ENCODE results near the gene CALML5.

CALML5 gene, protein sequence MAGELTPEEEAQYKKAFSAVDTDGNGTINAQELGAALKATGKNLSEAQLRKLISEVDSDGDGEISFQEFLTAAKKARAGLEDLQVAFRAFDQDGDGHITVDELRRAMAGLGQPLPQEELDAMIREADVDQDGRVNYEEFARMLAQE
- long read RNA-seq: 0 reads

DNA sequence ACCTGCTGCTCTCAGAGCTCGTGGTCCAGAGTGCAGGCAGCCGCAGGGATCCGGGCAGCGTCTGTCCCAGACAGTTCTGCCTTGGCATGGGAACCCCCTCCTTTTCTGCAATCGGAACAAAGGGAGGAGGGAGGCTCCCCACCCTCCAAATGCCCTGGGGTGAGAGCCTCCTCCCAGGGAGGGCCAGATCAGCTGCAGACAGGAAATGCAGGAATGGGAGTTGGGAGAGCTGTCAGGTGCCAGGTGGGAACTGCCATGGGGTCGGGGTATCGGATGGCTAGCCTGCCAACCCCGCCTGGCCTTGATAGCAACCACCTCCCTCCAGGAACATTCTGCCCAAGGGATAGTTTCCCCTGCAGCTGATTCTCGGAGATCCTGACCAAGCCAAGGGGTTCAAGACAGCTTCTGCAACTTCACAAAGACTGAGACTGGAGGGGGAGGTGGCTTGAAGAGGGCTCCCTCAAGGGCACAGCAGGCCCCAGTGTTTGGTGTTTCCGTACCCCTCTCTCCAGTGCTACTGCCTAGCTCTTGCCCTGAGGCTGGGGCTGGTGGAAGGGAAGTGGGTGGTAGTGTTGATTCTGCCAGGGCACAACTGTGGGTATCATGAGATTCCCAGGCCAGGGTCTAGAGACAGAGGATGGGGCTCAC lies at the start of gene CALML5:
Gene CALML5, minus strand, starts transcription at position 78 of the 648 bp plus-strand sequence. CDS start 132 bp downstream, outside the sequence.
- no peak within 1 kb of the TSS for H3K4me3 ChIP-seq (replicated peaks; ENCODE audit: insufficient read depth, low read length)
- TF ChIP-seq, protein P1, sequence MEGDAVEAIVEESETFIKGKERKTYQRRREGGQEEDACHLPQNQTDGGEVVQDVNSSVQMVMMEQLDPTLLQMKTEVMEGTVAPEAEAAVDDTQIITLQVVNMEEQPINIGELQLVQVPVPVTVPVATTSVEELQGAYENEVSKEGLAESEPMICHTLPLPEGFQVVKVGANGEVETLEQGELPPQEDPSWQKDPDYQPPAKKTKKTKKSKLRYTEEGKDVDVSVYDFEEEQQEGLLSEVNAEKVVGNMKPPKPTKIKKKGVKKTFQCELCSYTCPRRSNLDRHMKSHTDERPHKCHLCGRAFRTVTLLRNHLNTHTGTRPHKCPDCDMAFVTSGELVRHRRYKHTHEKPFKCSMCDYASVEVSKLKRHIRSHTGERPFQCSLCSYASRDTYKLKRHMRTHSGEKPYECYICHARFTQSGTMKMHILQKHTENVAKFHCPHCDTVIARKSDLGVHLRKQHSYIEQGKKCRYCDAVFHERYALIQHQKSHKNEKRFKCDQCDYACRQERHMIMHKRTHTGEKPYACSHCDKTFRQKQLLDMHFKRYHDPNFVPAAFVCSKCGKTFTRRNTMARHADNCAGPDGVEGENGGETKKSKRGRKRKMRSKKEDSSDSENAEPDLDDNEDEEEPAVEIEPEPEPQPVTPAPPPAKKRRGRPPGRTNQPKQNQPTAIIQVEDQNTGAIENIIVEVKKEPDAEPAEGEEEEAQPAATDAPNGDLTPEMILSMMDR (IDR thresholded peaks at IDR 0.05; ENCODE audit: insufficient read depth, low read length): no peak
- TF ChIP-seq, protein P2, sequence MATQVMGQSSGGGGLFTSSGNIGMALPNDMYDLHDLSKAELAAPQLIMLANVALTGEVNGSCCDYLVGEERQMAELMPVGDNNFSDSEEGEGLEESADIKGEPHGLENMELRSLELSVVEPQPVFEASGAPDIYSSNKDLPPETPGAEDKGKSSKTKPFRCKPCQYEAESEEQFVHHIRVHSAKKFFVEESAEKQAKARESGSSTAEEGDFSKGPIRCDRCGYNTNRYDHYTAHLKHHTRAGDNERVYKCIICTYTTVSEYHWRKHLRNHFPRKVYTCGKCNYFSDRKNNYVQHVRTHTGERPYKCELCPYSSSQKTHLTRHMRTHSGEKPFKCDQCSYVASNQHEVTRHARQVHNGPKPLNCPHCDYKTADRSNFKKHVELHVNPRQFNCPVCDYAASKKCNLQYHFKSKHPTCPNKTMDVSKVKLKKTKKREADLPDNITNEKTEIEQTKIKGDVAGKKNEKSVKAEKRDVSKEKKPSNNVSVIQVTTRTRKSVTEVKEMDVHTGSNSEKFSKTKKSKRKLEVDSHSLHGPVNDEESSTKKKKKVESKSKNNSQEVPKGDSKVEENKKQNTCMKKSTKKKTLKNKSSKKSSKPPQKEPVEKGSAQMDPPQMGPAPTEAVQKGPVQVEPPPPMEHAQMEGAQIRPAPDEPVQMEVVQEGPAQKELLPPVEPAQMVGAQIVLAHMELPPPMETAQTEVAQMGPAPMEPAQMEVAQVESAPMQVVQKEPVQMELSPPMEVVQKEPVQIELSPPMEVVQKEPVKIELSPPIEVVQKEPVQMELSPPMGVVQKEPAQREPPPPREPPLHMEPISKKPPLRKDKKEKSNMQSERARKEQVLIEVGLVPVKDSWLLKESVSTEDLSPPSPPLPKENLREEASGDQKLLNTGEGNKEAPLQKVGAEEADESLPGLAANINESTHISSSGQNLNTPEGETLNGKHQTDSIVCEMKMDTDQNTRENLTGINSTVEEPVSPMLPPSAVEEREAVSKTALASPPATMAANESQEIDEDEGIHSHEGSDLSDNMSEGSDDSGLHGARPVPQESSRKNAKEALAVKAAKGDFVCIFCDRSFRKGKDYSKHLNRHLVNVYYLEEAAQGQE (IDR thresholded peaks at IDR 0.05; ENCODE audit: insufficient replicate concordance, low read depth): no peak
- no peak for TF ChIP-seq POLR2AphosphoS5 (IDR thresholded peaks at IDR 0.05; ENCODE audit: low read depth)
- no peak for TF ChIP-seq GABPA (IDR thresholded peaks at IDR 0.05; ENCODE audit: low read depth)
- no peaks in the 10 kb centered on the region for H3K27me3 ChIP-seq (ENCODE audit: insufficient read depth, poor library complexity, severe bottlenecking)
- no peak for DNase-seq (ENCODE audit: low read depth in 1 of 2, low spot score in 1 of 2)
- no peak within 1 kb of the TSS for H3K27ac ChIP-seq (replicated peaks)

DNA sequence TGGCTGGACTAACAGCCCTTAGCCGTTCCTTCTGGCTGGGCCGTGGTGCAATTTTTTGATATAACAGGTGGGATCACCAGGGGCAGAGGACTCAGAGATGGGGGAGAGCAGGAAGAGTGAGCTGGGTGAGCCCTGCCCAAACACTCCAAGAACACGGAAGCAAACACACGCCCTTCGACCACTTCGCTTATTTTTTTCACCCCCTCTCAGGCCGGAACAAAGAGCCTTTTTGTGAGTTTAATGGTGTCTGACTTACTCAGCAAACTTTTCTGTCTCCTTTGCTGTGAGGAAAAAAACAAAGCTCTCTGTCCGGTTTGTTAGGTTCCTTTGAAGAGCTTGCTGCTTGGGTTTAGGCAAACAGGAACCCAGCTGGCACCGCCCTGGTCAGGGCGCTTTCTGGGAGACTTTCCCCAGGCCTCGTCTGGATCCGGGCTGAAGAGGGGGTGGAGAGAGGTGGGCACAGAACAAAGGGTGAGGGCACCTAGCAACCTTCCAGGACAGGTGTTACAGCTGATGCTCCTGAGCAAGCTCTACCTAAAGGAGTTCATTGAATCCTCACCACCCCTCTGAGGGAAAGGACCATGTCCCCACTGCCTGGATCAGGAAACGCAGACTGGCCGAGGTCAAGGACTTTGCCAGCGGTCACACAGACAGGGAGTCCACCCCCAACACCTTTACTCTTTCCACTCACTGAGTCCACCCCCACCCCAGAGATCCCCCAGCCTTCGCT lies 48.7 kb upstream of the CALML5 start:
- no peak for TF ChIP-seq POLR2AphosphoS5 (IDR thresholded peaks at IDR 0.05; ENCODE audit: low read depth)
- TF ChIP-seq GABPA (IDR thresholded peaks at IDR 0.05; ENCODE audit: low read depth): no peak
- TF ChIP-seq SPI1 (IDR thresholded peaks at IDR 0.05; ENCODE audit: borderline replicate concordance, low read depth): no peak
- TF ChIP-seq, protein P1 (IDR thresholded peaks at IDR 0.05; ENCODE audit: insufficient read depth, low read length): no peak
- TF ChIP-seq, protein P2 (IDR thresholded peaks at IDR 0.05; ENCODE audit: insufficient replicate concordance, low read depth): no peak
- DNase-seq (ENCODE audit: low read depth in 1 of 2, low spot score in 1 of 2): no peak
- no peak overlapping the region for H3K27ac ChIP-seq (replicated peaks)
- no peaks in the 10 kb centered on the region for H3K27me3 ChIP-seq (ENCODE audit: insufficient read depth, poor library complexity, severe bottlenecking)
- H3K4me3 ChIP-seq (replicated peaks; ENCODE audit: insufficient read depth, low read length): no peak overlapping the region

DNA sequence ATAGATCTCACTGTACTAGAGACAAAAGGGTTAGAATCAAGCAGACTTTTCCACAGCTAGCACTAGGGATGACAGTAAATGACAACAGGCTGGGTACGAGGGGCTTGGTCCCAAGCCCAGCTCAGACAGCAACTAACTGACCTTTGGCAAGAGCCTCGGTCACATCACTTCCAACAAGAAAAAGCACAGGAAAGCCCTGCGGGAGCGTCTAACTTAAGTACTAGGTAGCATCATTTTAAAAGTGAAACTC lies 48.2 kb upstream of the CALML5 start:
- no peak for TF ChIP-seq GABPA (IDR thresholded peaks at IDR 0.05; ENCODE audit: low read depth)
- no peak for TF ChIP-seq POLR2AphosphoS5 (IDR thresholded peaks at IDR 0.05; ENCODE audit: low read depth)
- H3K27ac ChIP-seq (replicated peaks): no peak overlapping the region
- H3K27me3 ChIP-seq (ENCODE audit: insufficient read depth, poor library complexity, severe bottlenecking): no peaks in the 10 kb centered on the region
- DNase-seq (ENCODE audit: low read depth in 1 of 2, low spot score in 1 of 2): no peak
- no peak overlapping the region for H3K4me3 ChIP-seq (replicated peaks; ENCODE audit: insufficient read depth, low read length)

DNA sequence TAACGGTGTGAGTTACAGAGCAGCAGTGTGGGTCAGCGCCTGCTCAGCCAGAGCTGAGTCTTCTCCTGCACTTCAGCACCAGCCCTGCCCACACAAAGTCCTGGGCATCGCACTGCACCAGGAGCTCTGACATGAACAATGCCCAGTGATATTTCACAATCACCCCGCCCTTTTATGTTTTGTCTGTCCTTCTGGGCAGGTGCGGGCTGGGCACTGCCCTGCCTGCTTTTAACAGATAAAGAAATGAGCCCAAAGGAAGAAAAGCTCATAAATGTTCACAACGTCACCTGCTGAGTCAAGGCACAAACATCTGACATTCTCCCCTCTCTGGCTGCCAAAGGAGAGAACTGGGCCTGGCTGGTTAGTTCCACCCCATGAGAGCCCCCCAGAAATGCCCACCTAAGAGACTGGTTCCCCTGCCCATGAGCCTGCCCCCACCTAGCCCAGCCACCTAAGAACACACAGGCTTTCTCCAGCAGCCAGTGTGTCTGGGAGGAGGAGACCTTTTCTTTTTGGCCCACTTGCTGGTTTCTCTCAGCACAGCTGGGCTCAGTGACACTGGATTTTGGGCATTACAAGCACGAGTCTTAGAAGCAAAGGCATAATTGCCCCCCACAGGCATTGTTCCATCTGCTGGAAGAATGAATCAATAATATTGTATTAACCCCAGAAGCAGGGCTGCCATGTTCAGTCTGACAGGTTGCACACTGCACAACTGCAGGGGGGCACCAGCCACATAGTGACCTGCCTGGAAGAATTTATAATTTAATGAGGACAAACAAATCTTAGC lies 47.7 kb upstream of the CALML5 start:
- TF ChIP-seq, protein P1 (IDR thresholded peaks at IDR 0.05; ENCODE audit: insufficient read depth, low read length): no peak
- no peak for TF ChIP-seq POLR2AphosphoS5 (IDR thresholded peaks at IDR 0.05; ENCODE audit: low read depth)
- no peak for DNase-seq (ENCODE audit: low read depth in 1 of 2, low spot score in 1 of 2)
- Histone ChIP-seq H3K4me3 (replicated peaks; ENCODE audit: insufficient read depth, low read length) (no peak overlapping the region), H3K27me3 (ENCODE audit: insufficient read depth, poor library complexity, severe bottlenecking) (no peaks in the 10 kb centered on the region), H3K27ac (replicated peaks) (no peak overlapping the region)
